K562 (cell line): ENCODE results near the gene GARNL3.

Experiments
- BMI1 ChIP-seq: fragments of 150-350 bp; IDR thresholded peaks from 2 replicates; pipeline ENCODE4 v1.6.1; 2014; ENCODE audit warnings: low read length
- CTCF ChIP-seq, 3 experiments: IDR thresholded peaks in 2 of 3; conservative IDR thresholded peaks in 1 of 3; 2 replicates each; pipeline ENCODE4 v1.5.1; 2011 to 2012; ENCODE audit warnings: low read length in 3 of 3, mild to moderate bottlenecking in 3 of 3, control low read depth in 2 of 3, improper control_type of control experiment in 1 of 3, inconsistent platforms in 1 of 3, low read depth in 1 of 3, mixed read lengths in 1 of 3, moderate library complexity in 1 of 3; ENCODE audit not compliant: insufficient read depth in 2 of 3
- EGR1 ChIP-seq: fragments of 450-650 bp; conservative IDR thresholded peaks from 2 replicates; pipeline ENCODE4 v1.6.1; 2017; ENCODE audit warnings: mild to moderate bottlenecking
- ZNF3 ChIP-seq: fragments of 250-450 bp; sonication (Bioruptor Pico); IDR thresholded peaks from 2 replicates; pipeline ENCODE4 v1.5.0; 2021; ENCODE audit warnings: mild to moderate bottlenecking, moderate library complexity
- ZNF589 ChIP-seq: fragments of 200-800 bp; sonication (Bioruptor generic); IDR thresholded peaks from 2 replicates; pipeline ENCODE4 v1.6.1; 2016; ENCODE audit warnings: low read depth, missing genetic modification characterization, missing compliant biosample characterization

GRCh38 chr9:127318651-127319167 is 54.1 kb downstream of the GARNL3 start:
- TF ChIP-seq EGR1 = no peak
- TF ChIP-seq BMI1 = no peak
- no peak for TF ChIP-seq ZNF589 (CRISPR knock-in tag)
- TF ChIP-seq CTCF (IDR thresholded peaks at IDR 0.05 in 2 of 3, conservative IDR thresholded peaks at IDR 0.05 in 1 of 3; ENCODE audit: insufficient read depth in 2 of 3, low read depth in 1 of 3, low read length in 3 of 3) = no peak
- no peak for TF ChIP-seq ZNF3 (CRISPR knock-in tag)
